Activated naive CD4-positive, alpha-beta T cell treated with anti-CD3 and anti-CD28 coated beads, Interleukin-2, amount 10 ng/mL, durations not matched to agents 7 days and 5 days (primary cell): ENCODE measurements around the gene TUNAR.

Source experiments
- CTCF ChIA-PET: fragments of 350-600 bp; sonication (Branson Sonifier 250); formaldehyde crosslinking; loops from one replicate; lab custom pipeline; 2021; ENCODE audit warnings: antibody characterized with exemption; lab: Charles Lee
- DNase-seq: peaks from one replicate; pipeline ENCODE4 v3.0.0-alpha.2; 2020
- H3K27ac Mint-ChIP-seq: one replicate; pipeline ENCODE4 v1.8.0; 2021; ENCODE audit warnings: mild to moderate bottlenecking, moderate library complexity, mixed read lengths
- H3K27me3 Mint-ChIP-seq: one replicate; pipeline ENCODE4 v1.8.0; 2021; ENCODE audit warnings: mild to moderate bottlenecking, mixed read lengths
- H3K36me3 Mint-ChIP-seq: one replicate; pipeline ENCODE4 v1.8.0; 2021; ENCODE audit warnings: mixed read lengths
- H3K4me1 Mint-ChIP-seq: one replicate; pipeline ENCODE4 v1.8.0; 2021; ENCODE audit warnings: mixed read lengths
- H3K4me3 Mint-ChIP-seq: one replicate; pipeline ENCODE4 v1.8.0; 2021; ENCODE audit warnings: mild to moderate bottlenecking, moderate library complexity, mixed read lengths
- H3K9me3 Mint-ChIP-seq: one replicate; pipeline ENCODE4 v1.8.0; 2021; ENCODE audit warnings: mixed read lengths

The TUNAR gene

GRCh38 chr14:95876761-95877538 lies at the start of gene TUNAR:
TUNAR (plus strand) TSS chr14:95876832.
- H3K36me3 Mint-ChIP-seq: no peaks in the 10 kb centered on the region
- H3K9me3 Mint-ChIP-seq: no peaks in the 10 kb centered on the region

GRCh38 chr14:95828649-95829265 lies 47.9 kb upstream of the TUNAR start:
- no peak overlapping the region for H3K27ac Mint-ChIP-seq
- DNase-seq: no peak
- H3K9me3 Mint-ChIP-seq: no peaks in the 10 kb centered on the region
- H3K4me3 Mint-ChIP-seq: no peak overlapping the region
- CTCF ChIA-PET: no interaction called here
- no peaks in the 10 kb centered on the region for H3K4me1 Mint-ChIP-seq
- peaks cover 9% of the 10 kb centered on the region for H3K27me3 Mint-ChIP-seq
- no peaks in the 10 kb centered on the region for H3K36me3 Mint-ChIP-seq

More at GRCh38 chr14:95876761-95877538, at the start of gene TUNAR:
- peaks cover 61% of the 10 kb centered on the region for H3K27me3 Mint-ChIP-seq
- no peak within 1 kb of the TSS for H3K4me3 Mint-ChIP-seq
- DNase-seq: no peak
- peaks cover 5% of the 10 kb centered on the region for H3K4me1 Mint-ChIP-seq
- CTCF ChIA-PET: no interaction called here
- peak within 1 kb of the TSS; percentile 45 for H3K27ac Mint-ChIP-seq

- H3K9me3 Mint-ChIP-seq: no peaks in the 10 kb centered on the region
- no peak for DNase-seq
- H3K4me1 Mint-ChIP-seq: no peaks in the 10 kb centered on the region
- H3K27me3 Mint-ChIP-seq: peaks cover 9% of the 10 kb centered on the region
- H3K4me3 Mint-ChIP-seq: no peak overlapping the region
- CTCF ChIA-PET: no interaction called here
- H3K36me3 Mint-ChIP-seq: no peaks in the 10 kb centered on the region
- no peak overlapping the region for H3K27ac Mint-ChIP-seq
These were observed 47.3 kb upstream of the TUNAR start for GRCh38 chr14:95829321-95829720.

GRCh38 chr14:95830386-95830785 lies 46.2 kb upstream of the TUNAR start:
- H3K9me3 Mint-ChIP-seq: no peaks in the 10 kb centered on the region

GRCh38 chr14:95831041-95831440 lies 45.6 kb upstream of the TUNAR start:
- Mint-ChIP-seq H3K4me1 (peaks cover 7% of the 10 kb centered on the region), H3K9me3 (no peaks in the 10 kb centered on the region), H3K27ac (no peak overlapping the region), H3K36me3 (no peaks in the 10 kb centered on the region), H3K27me3 (peaks cover 9% of the 10 kb centered on the region), H3K4me3 (no peak overlapping the region)
- CTCF ChIA-PET: no interaction called here
- no peak for DNase-seq

More at GRCh38 chr14:95830386-95830785, 46.2 kb upstream of the TUNAR start:
- DNase-seq: no peak
- Mint-ChIP-seq H3K27me3 (peaks cover 9% of the 10 kb centered on the region), H3K27ac (no peak overlapping the region), H3K36me3 (no peaks in the 10 kb centered on the region), H3K4me3 (no peak overlapping the region), H3K4me1 (peaks cover 5% of the 10 kb centered on the region)
- CTCF ChIA-PET: no interaction called here

GRCh38 chr14:95831468-95831867 lies 45.2 kb upstream of the TUNAR start:
- peaks cover 7% of the 10 kb centered on the region for H3K4me1 Mint-ChIP-seq

GRCh38 chr14:95832012-95832411 lies 44.6 kb upstream of the TUNAR start:
- H3K27ac Mint-ChIP-seq: no peak overlapping the region
- peaks cover 7% of the 10 kb centered on the region for H3K4me1 Mint-ChIP-seq
- H3K27me3 Mint-ChIP-seq: peaks cover 9% of the 10 kb centered on the region
- no peak for DNase-seq
- CTCF ChIA-PET: no interaction called here
- H3K4me3 Mint-ChIP-seq: no peak overlapping the region
- no peaks in the 10 kb centered on the region for H3K36me3 Mint-ChIP-seq
- no peaks in the 10 kb centered on the region for H3K9me3 Mint-ChIP-seq

More at GRCh38 chr14:95831468-95831867, 45.2 kb upstream of the TUNAR start:
- Mint-ChIP-seq H3K27ac (no peak overlapping the region), H3K4me3 (no peak overlapping the region), H3K27me3 (peaks cover 9% of the 10 kb centered on the region), H3K9me3 (no peaks in the 10 kb centered on the region), H3K36me3 (no peaks in the 10 kb centered on the region)
- no peak for DNase-seq
- CTCF ChIA-PET: no interaction called here

GRCh38 chr14:95833429-95833828 lies 43.2 kb upstream of the TUNAR start:
- CTCF ChIA-PET: no interaction called here
- DNase-seq: no peak
- H3K36me3 Mint-ChIP-seq: no peaks in the 10 kb centered on the region
- H3K4me3 Mint-ChIP-seq: no peak overlapping the region
- H3K27me3 Mint-ChIP-seq: peaks cover 9% of the 10 kb centered on the region
- no peak overlapping the region for H3K27ac Mint-ChIP-seq
- no peaks in the 10 kb centered on the region for H3K9me3 Mint-ChIP-seq
- peaks cover 7% of the 10 kb centered on the region for H3K4me1 Mint-ChIP-seq

GRCh38 chr14:95834496-95834895 lies 42.1 kb upstream of the TUNAR start:
- H3K27me3 Mint-ChIP-seq: peaks cover 7% of the 10 kb centered on the region
- no peak overlapping the region for H3K27ac Mint-ChIP-seq
- no peaks in the 10 kb centered on the region for H3K36me3 Mint-ChIP-seq
- H3K4me3 Mint-ChIP-seq: no peak overlapping the region
- DNase-seq: no peak
- H3K4me1 Mint-ChIP-seq: peaks cover 7% of the 10 kb centered on the region
- H3K9me3 Mint-ChIP-seq: no peaks in the 10 kb centered on the region
- CTCF ChIA-PET: no interaction called here

- Mint-ChIP-seq H3K4me3 (no peak overlapping the region), H3K36me3 (no peaks in the 10 kb centered on the region), H3K27ac (no peak overlapping the region), H3K27me3 (peaks cover 6% of the 10 kb centered on the region), H3K4me1 (peaks cover 7% of the 10 kb centered on the region), H3K9me3 (no peaks in the 10 kb centered on the region)
- CTCF ChIA-PET: interaction anchor here (0.8 kb wide), 1 partner anchor 284 kb away, joined by 3 read pairs; no protein-coding TSS in a partner anchor
- no peak for DNase-seq
These were observed 41.4 kb upstream of the TUNAR start for GRCh38 chr14:95835121-95835730.

- no peak overlapping the region for H3K4me3 Mint-ChIP-seq
- no peaks in the 10 kb centered on the region for H3K36me3 Mint-ChIP-seq
- H3K27ac Mint-ChIP-seq: no peak overlapping the region
- H3K4me1 Mint-ChIP-seq: peaks cover 7% of the 10 kb centered on the region
- H3K9me3 Mint-ChIP-seq: no peaks in the 10 kb centered on the region
- H3K27me3 Mint-ChIP-seq: no peaks in the 10 kb centered on the region
- CTCF ChIA-PET: no interaction called here
- DNase-seq: no peak
These were observed 37.8 kb upstream of the TUNAR start for GRCh38 chr14:95838862-95839261.

- Mint-ChIP-seq H3K4me1 (peaks cover 4% of the 10 kb centered on the region), H3K36me3 (no peaks in the 10 kb centered on the region), H3K4me3 (no peak overlapping the region), H3K27ac (no peak overlapping the region), H3K27me3 (no peaks in the 10 kb centered on the region), H3K9me3 (no peaks in the 10 kb centered on the region)
- CTCF ChIA-PET: no interaction called here
- DNase-seq: no peak
These were observed 36.4 kb upstream of the TUNAR start for GRCh38 chr14:95840094-95840700.

GRCh38 chr14:95841668-95842067 lies 35.0 kb upstream of the TUNAR start:
- DNase-seq: no peak
- Mint-ChIP-seq H3K9me3 (no peaks in the 10 kb centered on the region), H3K4me3 (no peak overlapping the region), H3K4me1 (no peaks in the 10 kb centered on the region), H3K27ac (no peak overlapping the region), H3K36me3 (no peaks in the 10 kb centered on the region), H3K27me3 (no peaks in the 10 kb centered on the region)
- CTCF ChIA-PET: no interaction called here

- CTCF ChIA-PET: no interaction called here
- no peak for DNase-seq
- Mint-ChIP-seq H3K27ac (no peak overlapping the region), H3K27me3 (no peaks in the 10 kb centered on the region), H3K36me3 (no peaks in the 10 kb centered on the region), H3K9me3 (no peaks in the 10 kb centered on the region), H3K4me3 (no peak overlapping the region), H3K4me1 (no peaks in the 10 kb centered on the region)
These were observed 26.9 kb upstream of the TUNAR start for GRCh38 chr14:95849761-95850160.
